HEK293T (cell line): ENCODE data around the gene COLEC11.

Experiments used
- CTCF ChIA-PET: fragments of 350-600 bp; formaldehyde crosslinking; extraction: SDS; loops from one replicate; lab custom pipeline; 2021; ENCODE audit warnings: antibody characterized with exemption, inconsistent platforms; lab: Yijun Ruan, JAX
- POLR2A ChIA-PET: fragments of 350-600 bp; formaldehyde crosslinking; extraction: SDS; loops from one replicate; lab custom pipeline; 2020; ENCODE audit warnings: antibody characterized with exemption, inconsistent platforms; lab: Yijun Ruan, JAX
- DNase-seq: peaks from one replicate; pipeline ENCODE4 v3.0.0; 2012; ENCODE audit warnings: mixed read lengths; ENCODE audit errors: extremely low spot score
- ARNT ChIP-seq: fragments of 450-650 bp; IDR thresholded peaks from 2 replicates; pipeline ENCODE4 v1.6.1; 2017; ENCODE audit warnings: mild to moderate bottlenecking
- BHLHE40 ChIP-seq: fragments of 450-650 bp; IDR thresholded peaks from 2 replicates; pipeline ENCODE4 v1.6.1; 2016; ENCODE audit warnings: mild to moderate bottlenecking, moderate library complexity, borderline replicate concordance
- CTBP1 ChIP-seq: fragments of 450-650 bp; IDR thresholded peaks from 2 replicates; pipeline ENCODE4 v1.6.1; 2016; ENCODE audit warnings: borderline replicate concordance
- ELF4 ChIP-seq: fragments of 450-650 bp; IDR thresholded peaks from 2 replicates; pipeline ENCODE4 v1.6.1; 2017; ENCODE audit warnings: antibody characterized with exemption
- FOXA1 ChIP-seq: fragments of 450-650 bp; IDR thresholded peaks from 2 replicates; pipeline ENCODE4 v1.6.1; 2016; ENCODE audit warnings: mild to moderate bottlenecking
- FOXK2 ChIP-seq: fragments of 450-650 bp; IDR thresholded peaks from 2 replicates; pipeline ENCODE4 v1.6.1; 2016; ENCODE audit warnings: mild to moderate bottlenecking
- FOXM1 ChIP-seq: fragments of 450-650 bp; IDR thresholded peaks from 2 replicates; pipeline ENCODE4 v1.6.1; 2017; ENCODE audit warnings: mild to moderate bottlenecking, borderline replicate concordance
- HDGF ChIP-seq: fragments of 450-650 bp; IDR thresholded peaks from 2 replicates; pipeline ENCODE4 v1.6.1; 2017; ENCODE audit warnings: antibody characterized with exemption, borderline replicate concordance
- L3MBTL2 ChIP-seq: fragments of 450-650 bp; conservative IDR thresholded peaks from 2 replicates; pipeline ENCODE4 v1.6.1; 2016; ENCODE audit warnings: mild to moderate bottlenecking
- LEF1 ChIP-seq: fragments of 450-650 bp; IDR thresholded peaks from 2 replicates; pipeline ENCODE4 v1.6.1; 2017; ENCODE audit warnings: mild to moderate bottlenecking, borderline replicate concordance
- NFRKB ChIP-seq: fragments of 450-650 bp; IDR thresholded peaks from 2 replicates; pipeline ENCODE4 v1.6.1; 2016; ENCODE audit warnings: mild to moderate bottlenecking, moderate library complexity
- PKNOX1 ChIP-seq: fragments of 450-650 bp; IDR thresholded peaks from 2 replicates; pipeline ENCODE4 v1.6.1; 2016
- SP1 ChIP-seq: fragments of 450-650 bp; IDR thresholded peaks from 2 replicates; pipeline ENCODE4 v1.6.1; 2017
- SUZ12 ChIP-seq: fragments of 450-650 bp; IDR thresholded peaks from 2 replicates; pipeline ENCODE4 v1.6.1; 2016; ENCODE audit warnings: mild to moderate bottlenecking
- TARDBP ChIP-seq: fragments of 450-650 bp; IDR thresholded peaks from 2 replicates; pipeline ENCODE4 v1.6.1; 2016
- ZNF384 ChIP-seq: fragments of 450-650 bp; IDR thresholded peaks from 2 replicates; pipeline ENCODE4 v1.6.1; 2016

The COLEC11 gene

GRCh38 chr2:3664118-3664517 lies 69.2 kb downstream of the COLEC11 start:
- DNase-seq: no peak
- ChIA-PET POLR2A (no interaction called here), CTCF (no interaction called here)
- TF ChIP-seq ARNT (no peak), ELF4 (no peak), PKNOX1 (no peak), LEF1 (no peak), HDGF (no peak), TARDBP (no peak), SP1 (no peak), FOXA1 (no peak), SUZ12 (no peak), ZNF384 (no peak), CTBP1 (no peak)

GRCh38 chr2:3664925-3665324 lies 70.0 kb downstream of the COLEC11 start:
- POLR2A ChIA-PET: interaction anchor here (0.8 kb wide), 1 partner anchor 285 kb away, joined by 3 read pairs; the partner anchor contains the start of gene TRAPPC12
- no peak for TF ChIP-seq FOXM1
- no peak for TF ChIP-seq SP1
- no peak for TF ChIP-seq TARDBP
- TF ChIP-seq HDGF: no peak
- TF ChIP-seq PKNOX1: no peak
- TF ChIP-seq ZNF384: no peak
- no peak for TF ChIP-seq FOXK2
- TF ChIP-seq BHLHE40: no peak
- TF ChIP-seq ELF4: no peak
- no peak for TF ChIP-seq FOXA1
- TF ChIP-seq L3MBTL2: no peak
- TF ChIP-seq CTBP1: no peak
- CTCF ChIA-PET: no interaction called here
- no peak for DNase-seq

DNA sequence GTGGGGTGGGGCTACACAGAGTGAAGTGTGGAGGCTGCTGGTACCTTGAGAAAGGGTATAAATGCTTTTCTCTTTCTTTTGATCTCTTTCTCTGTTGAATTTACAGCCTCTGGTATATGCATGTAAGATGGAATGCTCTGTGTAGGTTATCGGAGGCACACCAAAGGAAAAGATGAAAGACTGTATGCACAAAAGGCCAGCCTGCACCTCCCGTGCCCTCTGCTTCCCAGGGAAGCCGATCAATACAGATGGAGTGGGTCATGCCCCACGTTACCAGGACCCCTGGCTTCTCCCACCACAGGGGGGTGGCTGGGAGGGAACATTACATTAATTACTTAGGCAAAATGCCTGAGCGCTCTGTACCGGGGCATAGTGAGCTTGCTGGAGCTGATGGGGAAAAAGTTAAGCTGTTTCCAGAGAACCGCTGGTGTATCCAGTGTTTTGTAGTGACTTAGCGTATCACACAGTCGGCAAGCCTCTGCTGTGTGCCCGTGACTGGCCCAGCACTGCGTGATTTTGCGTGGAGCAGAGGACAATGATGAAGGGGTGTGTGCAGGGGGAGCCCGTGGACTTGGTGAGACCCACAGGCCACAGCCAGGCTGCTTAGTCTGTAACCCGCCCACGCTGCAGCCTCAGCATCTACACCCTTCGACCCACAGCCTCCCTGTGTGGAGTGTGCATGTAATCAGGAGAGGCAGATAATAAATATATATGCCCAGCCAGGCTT lies 71.1 kb downstream of the COLEC11 start:
- DNase-seq: no peak
- POLR2A ChIA-PET: interaction anchor here (1.0 kb wide), 1 partner anchor 108 kb away, joined by 3 read pairs; the partner anchor contains the start of gene RNASEH1
- CTCF ChIA-PET: no interaction called here
- TF ChIP-seq PKNOX1: no peak
- no peak for TF ChIP-seq HDGF
- TF ChIP-seq LEF1: no peak
- no peak for TF ChIP-seq ZNF384
- TF ChIP-seq BHLHE40: no peak
- TF ChIP-seq ELF4: no peak
- no peak for TF ChIP-seq NFRKB
- no peak for TF ChIP-seq TARDBP
- TF ChIP-seq ARNT: no peak

DNA sequence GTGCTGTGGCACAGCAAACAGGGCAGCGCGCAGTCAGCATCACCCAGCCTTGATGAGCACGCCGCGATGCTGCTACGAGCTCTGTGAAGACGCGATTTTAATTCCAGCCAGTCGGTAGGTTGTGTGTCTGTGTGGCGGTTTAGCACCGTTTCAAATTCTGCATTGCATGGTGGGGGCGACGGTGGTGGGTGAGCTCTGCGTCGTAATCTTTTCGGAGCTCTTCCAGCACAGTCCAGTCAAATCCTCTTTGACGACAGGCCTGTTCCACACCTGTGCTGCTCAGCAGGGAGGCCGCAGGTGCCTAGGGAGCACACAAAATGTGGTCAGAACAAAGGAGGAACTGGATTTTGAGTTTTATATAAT lies 71.7 kb downstream of the COLEC11 start:
- no peak for DNase-seq
- CTCF ChIA-PET: no interaction called here
- POLR2A ChIA-PET: interaction anchor here (1.0 kb wide), 1 partner anchor 108 kb away, joined by 3 read pairs; the partner anchor contains the start of gene RNASEH1
- no peak for TF ChIP-seq FOXK2
- TF ChIP-seq SUZ12: no peak
- TF ChIP-seq FOXA1: no peak
- TF ChIP-seq TARDBP: no peak
- no peak for TF ChIP-seq SP1
- TF ChIP-seq ELF4: no peak
- no peak for TF ChIP-seq FOXM1
- no peak for TF ChIP-seq CTBP1
- TF ChIP-seq NFRKB: no peak
- no peak for TF ChIP-seq ZNF384
- no peak for TF ChIP-seq ARNT
- no peak for TF ChIP-seq PKNOX1
- TF ChIP-seq LEF1: no peak
- TF ChIP-seq L3MBTL2: no peak
- no peak for TF ChIP-seq BHLHE40
- TF ChIP-seq HDGF: no peak

DNA sequence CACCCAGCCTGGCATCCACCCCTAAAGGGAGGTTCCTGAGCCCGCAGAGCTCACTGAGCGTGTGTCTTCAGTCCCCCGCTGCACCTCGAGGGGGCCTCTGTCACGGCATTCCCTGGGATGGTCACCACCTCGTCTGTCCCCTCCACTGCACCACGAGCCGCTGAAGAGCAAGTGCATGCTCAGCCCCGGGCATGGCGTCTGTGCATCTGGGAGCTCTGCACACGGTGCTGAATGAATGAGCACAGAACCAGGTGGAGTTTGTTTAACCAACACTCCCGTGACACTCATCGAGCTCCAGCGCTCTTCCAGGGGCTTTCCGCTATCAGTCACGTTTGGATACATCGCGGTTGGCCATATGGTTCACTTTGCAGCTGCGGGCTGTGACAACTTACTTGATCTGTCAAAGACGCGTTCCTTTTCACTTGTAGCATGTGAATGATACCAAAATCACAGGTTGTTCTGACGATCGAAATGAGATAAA lies 72.3 kb downstream of the COLEC11 start:
- TF ChIP-seq SUZ12 (no peak), SP1 (no peak), FOXM1 (no peak), ARNT (no peak), LEF1 (no peak), TARDBP (no peak), PKNOX1 (no peak)
- DNase-seq: no peak
- ChIA-PET POLR2A (interaction anchor here (1.0 kb wide), 1 partner anchor 109 kb away, joined by 3 read pairs; the partner anchor contains the start of gene RNASEH1), CTCF (no interaction called here)
